ENCODE results near the gene DNMT1. TPM values are rescaled to one million over a fixed set of nuclear protein-coding genes. Genes with fewer than 3 reads are reported as not detected.

DNMT1 gene
- total and polyA plus RNA-seq, 3 donors from 2014 or later: 96.5 to 145 (median 103) TPM

DNA sequence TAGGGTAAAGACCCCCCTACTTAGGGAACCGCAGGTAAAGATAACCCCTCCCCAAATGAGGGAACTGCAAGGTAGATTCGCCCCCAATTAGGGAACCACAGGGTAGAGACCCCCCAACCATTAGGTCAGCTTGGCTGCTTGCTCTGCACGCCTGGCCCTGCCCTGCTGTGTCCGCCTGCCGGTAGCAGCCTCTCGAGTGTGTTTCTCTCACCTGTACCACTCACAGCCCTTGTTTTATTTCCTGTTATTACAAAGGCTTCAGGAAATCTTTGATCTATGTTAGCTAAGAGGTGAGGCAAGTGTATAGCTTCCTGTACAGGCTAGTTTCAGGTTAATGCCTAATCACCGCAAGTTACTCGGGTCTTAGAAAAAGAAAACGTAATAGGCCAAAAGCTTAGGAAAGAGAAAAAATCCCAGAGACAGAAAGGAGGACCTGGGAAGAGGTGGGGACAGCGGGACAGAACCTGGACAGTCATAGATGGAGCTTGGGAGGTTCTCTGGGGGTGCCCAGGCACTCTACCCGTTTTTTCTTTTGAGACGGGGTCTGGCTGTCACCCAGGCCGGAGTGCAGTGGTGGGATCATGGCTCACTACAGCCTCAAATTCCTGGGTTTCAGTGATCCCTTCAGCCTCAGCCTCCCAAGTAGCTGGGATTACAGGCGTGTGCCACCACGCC is 51.9 kb downstream of the DNMT1 start:
- Histone ChIP-seq H3K4me1 (no peaks in the 10 kb centered on the region), H3K4me3 (no peak overlapping the region), H3K27me3 (no peaks in the 10 kb centered on the region), H3K9me3 (no peaks in the 10 kb centered on the region), H3K27ac (no peak overlapping the region), H3K36me3 (ENCODE audit: low read depth, missing control alignments) (no peaks in the 10 kb centered on the region)
- no peak for TF ChIP-seq POLR2A (IDR thresholded peaks at IDR 0.05)
- intact Hi-C loops (cut with DNase I; ENCODE audit: low total_unique reads): no loop called here
- DNase-seq: no peak
- WGBS, 2 donors: 89 to 94% methylated on average over 15 of the region's 15 CpGs

DNA sequence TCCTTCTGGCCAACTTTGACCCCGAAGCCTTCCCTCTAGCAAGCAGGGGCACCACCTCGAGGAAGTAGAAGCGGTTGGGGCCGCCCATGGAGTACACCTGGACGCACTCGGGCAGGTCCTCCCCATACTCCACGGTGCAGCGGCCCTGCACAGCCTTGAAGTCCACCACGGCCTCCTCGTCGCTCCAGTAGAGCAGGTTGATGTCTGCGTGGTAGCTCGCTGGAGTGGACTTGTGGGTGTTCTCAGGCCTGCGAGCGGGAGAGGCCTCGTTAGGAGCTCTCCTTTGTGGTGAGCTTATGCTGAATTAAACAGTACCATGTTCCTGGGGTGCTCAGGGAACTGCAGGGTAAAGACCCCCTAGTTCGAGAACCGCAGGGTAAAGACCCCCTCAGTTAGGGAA is 52.8 kb downstream of the DNMT1 start:
- TF ChIP-seq, protein P1, sequence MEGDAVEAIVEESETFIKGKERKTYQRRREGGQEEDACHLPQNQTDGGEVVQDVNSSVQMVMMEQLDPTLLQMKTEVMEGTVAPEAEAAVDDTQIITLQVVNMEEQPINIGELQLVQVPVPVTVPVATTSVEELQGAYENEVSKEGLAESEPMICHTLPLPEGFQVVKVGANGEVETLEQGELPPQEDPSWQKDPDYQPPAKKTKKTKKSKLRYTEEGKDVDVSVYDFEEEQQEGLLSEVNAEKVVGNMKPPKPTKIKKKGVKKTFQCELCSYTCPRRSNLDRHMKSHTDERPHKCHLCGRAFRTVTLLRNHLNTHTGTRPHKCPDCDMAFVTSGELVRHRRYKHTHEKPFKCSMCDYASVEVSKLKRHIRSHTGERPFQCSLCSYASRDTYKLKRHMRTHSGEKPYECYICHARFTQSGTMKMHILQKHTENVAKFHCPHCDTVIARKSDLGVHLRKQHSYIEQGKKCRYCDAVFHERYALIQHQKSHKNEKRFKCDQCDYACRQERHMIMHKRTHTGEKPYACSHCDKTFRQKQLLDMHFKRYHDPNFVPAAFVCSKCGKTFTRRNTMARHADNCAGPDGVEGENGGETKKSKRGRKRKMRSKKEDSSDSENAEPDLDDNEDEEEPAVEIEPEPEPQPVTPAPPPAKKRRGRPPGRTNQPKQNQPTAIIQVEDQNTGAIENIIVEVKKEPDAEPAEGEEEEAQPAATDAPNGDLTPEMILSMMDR (IDR thresholded peaks at IDR 0.05): no peak
- TF ChIP-seq POLR2A (IDR thresholded peaks at IDR 0.05): no peak
- Histone ChIP-seq H3K4me3 (no peak overlapping the region), H3K36me3 (ENCODE audit: low read depth, missing control alignments) (no peaks in the 10 kb centered on the region), H3K27ac (no peak overlapping the region), H3K9me3 (no peaks in the 10 kb centered on the region), H3K4me1 (no peaks in the 10 kb centered on the region), H3K27me3 (no peaks in the 10 kb centered on the region)
- 85 to 92% methylated on average over 4 to 18 of the region's 18 CpGs for WGBS, 2 donors
- no peak for DNase-seq
- intact Hi-C loops (cut with DNase I; ENCODE audit: low total_unique reads): no loop called here

- no peaks in the 10 kb centered on the region for H3K27me3 ChIP-seq
- no peaks in the 10 kb centered on the region for H3K9me3 ChIP-seq
- H3K27ac ChIP-seq: no peak overlapping the region
- no peak overlapping the region for H3K4me3 ChIP-seq
- WGBS, 2 donors: 90 to 99% methylated on average over 13 of the region's 13 CpGs
- TF ChIP-seq, protein P1 (IDR thresholded peaks at IDR 0.05): no peak
- no peak for TF ChIP-seq POLR2A (IDR thresholded peaks at IDR 0.05)
- no peak for DNase-seq
- no peaks in the 10 kb centered on the region for H3K36me3 ChIP-seq (ENCODE audit: low read depth, missing control alignments)
- H3K4me1 ChIP-seq: no peaks in the 10 kb centered on the region
- intact Hi-C loops (cut with DNase I; ENCODE audit: low total_unique reads): no loop called here
Observed at GRCh38 chr19:10141479-10141878, 53.3 kb downstream of the DNMT1 start.

DNA sequence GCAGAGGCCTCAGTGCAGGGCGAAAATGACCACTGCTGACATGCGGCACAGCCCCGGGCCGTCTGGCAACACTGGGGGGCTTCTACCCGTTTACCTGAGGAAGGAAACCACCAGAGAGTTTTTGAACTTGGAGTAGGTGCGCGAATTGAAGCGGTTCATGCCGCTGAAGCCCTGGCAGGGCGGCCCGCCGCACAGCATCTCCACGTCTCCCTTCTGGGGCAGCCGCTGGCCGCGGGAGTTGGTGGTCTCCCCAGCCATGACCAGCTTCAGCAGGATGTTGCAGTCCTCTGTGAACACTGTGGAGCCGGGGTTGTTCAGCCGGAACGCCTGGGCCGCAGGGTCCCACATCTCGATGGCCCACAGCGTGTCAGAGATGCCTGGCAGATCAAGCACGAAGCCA is 54.8 kb downstream of the DNMT1 start:
- H3K9me3 ChIP-seq: no peaks in the 10 kb centered on the region
- TF ChIP-seq POLR2A (IDR thresholded peaks at IDR 0.05): no peak
- TF ChIP-seq, protein P1 (IDR thresholded peaks at IDR 0.05): no peak
- WGBS, 2 donors: 93 to 96% methylated on average over 13 to 23 of the region's 23 CpGs
- H3K36me3 ChIP-seq (ENCODE audit: low read depth, missing control alignments): no peaks in the 10 kb centered on the region
- no peaks in the 10 kb centered on the region for H3K4me1 ChIP-seq
- DNase-seq: no peak
- H3K4me3 ChIP-seq: no peak overlapping the region
- H3K27ac ChIP-seq: no peak overlapping the region
- H3K27me3 ChIP-seq: no peaks in the 10 kb centered on the region
- intact Hi-C loops (cut with DNase I; ENCODE audit: low total_unique reads): no loop called here

DNA sequence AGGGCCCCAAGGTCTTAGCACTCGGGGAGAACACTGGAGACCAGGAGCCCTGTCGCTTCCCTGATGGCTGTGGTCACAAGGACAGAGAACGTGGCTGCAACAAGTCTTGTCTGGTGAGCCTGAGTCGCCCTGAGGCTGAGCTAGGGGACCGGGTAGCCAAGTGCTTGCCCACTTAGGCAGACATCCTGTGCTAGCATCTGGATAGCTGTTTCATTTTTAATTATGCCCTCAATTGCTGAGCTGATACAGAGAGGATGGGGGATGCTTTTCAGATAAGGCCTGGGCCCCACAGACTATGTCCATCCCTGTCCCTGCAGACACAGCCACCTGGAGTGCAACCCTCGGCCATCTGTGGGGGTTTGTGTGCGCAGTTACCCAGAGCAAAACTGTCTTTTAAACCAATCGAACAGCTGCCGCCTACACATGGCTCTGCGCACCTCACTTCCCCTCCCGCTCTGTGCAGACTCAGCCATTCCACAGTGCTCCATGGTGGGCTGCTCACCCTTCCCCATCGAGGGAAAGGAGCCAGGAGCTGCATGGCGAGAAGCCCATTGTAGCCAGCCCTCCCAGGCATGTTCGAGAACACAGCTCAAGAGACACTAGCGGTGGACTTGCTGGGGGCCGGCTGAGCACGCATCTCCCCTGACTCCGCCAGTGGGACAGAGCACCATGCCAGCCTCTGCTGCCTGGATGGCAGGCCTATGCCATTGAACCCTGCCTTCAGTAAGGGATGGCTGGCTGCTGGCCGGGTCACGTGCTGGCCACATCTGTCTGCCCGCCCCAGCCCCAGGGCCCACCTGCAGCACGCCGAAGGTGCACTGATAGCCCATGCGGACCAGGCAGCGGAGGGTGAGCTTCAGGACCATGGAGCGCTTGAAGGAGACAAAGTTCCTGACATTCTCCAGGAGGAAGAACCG is 55.6 kb downstream of the DNMT1 start:
- 86 to 91% methylated on average over 16 to 27 of the region's 27 CpGs for WGBS, 2 donors
- no peak for DNase-seq
- Histone ChIP-seq H3K27ac (no peak overlapping the region), H3K9me3 (no peaks in the 10 kb centered on the region), H3K4me1 (no peaks in the 10 kb centered on the region), H3K27me3 (no peaks in the 10 kb centered on the region), H3K4me3 (no peak overlapping the region), H3K36me3 (ENCODE audit: low read depth, missing control alignments) (no peaks in the 10 kb centered on the region)
- TF ChIP-seq POLR2A (IDR thresholded peaks at IDR 0.05): no peak
- TF ChIP-seq, protein P1 (IDR thresholded peaks at IDR 0.05): no peak
- intact Hi-C loops (cut with DNase I; ENCODE audit: low total_unique reads): no loop called here

All from testis (tissue), 3 donors.